ENCODE measurements around the gene SPATA7. TPM values are rescaled to one million over a fixed set of nuclear protein-coding genes. Genes with fewer than 3 reads are reported as not detected.

The SPATA7 gene
- total RNA-seq, 1 experiment from 2014 or later: 5.3 TPM

GRCh38 chr14:88424573-88424972 is 39.1 kb downstream of the SPATA7 start:
- TF ChIP-seq CTCF (conservative IDR thresholded peaks at IDR 0.05): no peak
- Histone ChIP-seq H3K79me1 (ENCODE audit: insufficient read depth, low read depth, low read length, poor library complexity, severe bottlenecking) (no peaks in the 10 kb centered on the region), H3K14ac (ENCODE audit: insufficient read depth, low read length) (no peak overlapping the region), H3K9me3 (ENCODE audit: control insufficient read depth, low read depth, low read length) (no peaks in the 10 kb centered on the region), H3K27ac (ENCODE audit: insufficient read length, low read depth, low read length) (no peak overlapping the region), H4K8ac (replicated peaks; ENCODE audit: insufficient read length, low read depth, low read length) (no peak overlapping the region), H3T11ph (ENCODE audit: low read length) (no peak overlapping the region), H3K4ac (ENCODE audit: low read depth, low read length) (no peak overlapping the region), H2AK5ac (ENCODE audit: insufficient read length, low read length) (no peak overlapping the region), H3K56ac (ENCODE audit: insufficient read length, low read depth, low read length) (no peak overlapping the region), H2BK120ac (ENCODE audit: low read depth, low read length, poor library complexity, severe bottlenecking) (no peak overlapping the region), H3K27me3 (ENCODE audit: insufficient read depth, low read length) (no peaks in the 10 kb centered on the region), H3K9ac (ENCODE audit: extremely low read depth, insufficient read length, low read length) (no peak overlapping the region), H3K4me1 (ENCODE audit: insufficient read depth, low read length) (no peaks in the 10 kb centered on the region), H2BK20ac (ENCODE audit: low read depth, low read length, poor library complexity, severe bottlenecking) (no peak overlapping the region), H3K18ac (ENCODE audit: insufficient read length, low read depth, low read length) (no peak overlapping the region), H4K5ac (ENCODE audit: insufficient read length, low read depth, low read length) (no peak overlapping the region), H4K20me1 (ENCODE audit: control insufficient read depth, insufficient read depth, insufficient read length) (no peaks in the 10 kb centered on the region), H2BK15ac (ENCODE audit: low read depth, low read length) (no peak overlapping the region), H2BK5ac (ENCODE audit: insufficient read length, low read length) (no peak overlapping the region), H4K91ac (ENCODE audit: insufficient read length, low read depth, low read length) (no peak overlapping the region), H2AFZ (ENCODE audit: low read length) (no peak overlapping the region), H2BK12ac (ENCODE audit: insufficient read length, low read depth, low read length) (no peak overlapping the region), H3K23ac (ENCODE audit: insufficient read length, low read depth, low read length) (no peak overlapping the region), H3K4me2 (ENCODE audit: insufficient read depth, insufficient read length, low read length) (no peak overlapping the region), H3K79me2 (ENCODE audit: insufficient read depth, low read length) (no peaks in the 10 kb centered on the region), H3K23me2 (ENCODE audit: insufficient read length, low read depth, low read length, poor library complexity, severe bottlenecking) (no peaks in the 10 kb centered on the region)
- no peak overlapping the region for H3K4me3 Mint-ChIP-seq
- peaks cover 3 to 4% of the 10 kb centered on the region in 2 experiments; a peak in 2 of 4 replicates for H3K4me1 Mint-ChIP-seq
- no peaks in the 10 kb centered on the region for H3K27me3 Mint-ChIP-seq (ENCODE audit: low read depth)
- no peaks in the 10 kb centered on the region for H3K36me3 Mint-ChIP-seq (ENCODE audit: insufficient read depth in 1 of 3, low read depth in 3 of 3)
- no peak for DNase-seq
- H3K9me3 Mint-ChIP-seq: no peaks in the 10 kb centered on the region
- H3K27ac Mint-ChIP-seq: no peak overlapping the region

Measured in H9 (cell line).